NOMO-1 (cell line): ENCODE data around the gene FHL1.

Source experiments
- DNase-seq, 2 experiments: peaks; one replicate each; lab custom pipeline; 2025; ENCODE audit not compliant: unreplicated experiment in 2 of 2; lab: John Stamatoyannopoulos, UW

FHL1 gene

DNA sequence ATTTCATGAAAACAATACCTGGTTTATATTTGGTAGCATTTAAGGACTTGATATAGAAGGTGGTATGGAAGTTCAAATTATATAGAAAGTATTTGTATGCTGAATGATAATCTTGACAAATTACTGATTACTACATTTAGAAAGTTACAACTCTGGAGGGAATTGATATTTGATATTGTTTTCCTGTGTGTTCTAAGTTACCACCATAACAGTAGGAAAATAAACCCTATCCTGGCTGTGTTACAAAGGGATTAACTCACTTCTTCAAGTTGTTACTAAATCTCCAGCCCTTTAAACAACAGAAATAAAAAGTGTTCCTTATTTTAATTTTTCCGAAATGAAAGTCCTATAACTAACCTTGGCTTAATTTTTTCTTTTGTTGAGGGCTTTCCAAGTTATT lies 36.6 kb downstream of the FHL1 start:
- no peak for DNase-seq

DNA sequence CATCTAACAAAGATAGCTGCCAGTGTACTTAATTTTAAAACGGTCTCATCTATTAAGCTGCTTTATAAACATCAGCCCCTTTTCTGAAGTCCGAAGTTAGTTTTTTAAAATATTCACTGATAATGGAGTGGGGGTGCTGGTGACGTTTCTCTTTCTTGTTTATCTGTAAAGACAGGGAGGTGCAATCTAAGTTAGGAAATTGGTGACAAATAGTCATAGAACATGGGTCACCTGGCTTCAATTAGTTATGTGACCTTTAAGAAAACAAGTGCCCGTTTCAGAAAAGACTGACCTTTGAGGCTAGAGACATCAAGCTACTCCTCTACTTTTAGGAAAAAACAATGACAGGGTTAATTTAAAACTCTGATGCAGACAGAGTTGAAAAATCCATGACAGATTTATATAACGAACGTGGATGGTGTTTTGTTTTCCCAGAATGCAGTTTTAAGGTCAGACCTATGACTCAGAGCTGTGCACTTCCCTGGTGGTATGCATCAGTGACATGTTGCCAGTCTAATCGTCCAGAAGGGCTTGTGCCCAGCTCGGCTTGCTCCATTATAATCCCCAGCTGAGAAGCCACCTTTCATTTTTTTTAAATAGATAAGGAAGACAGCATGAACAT lies 38.2 kb downstream of the FHL1 start:
- DNase-seq, result no peak

DNA sequence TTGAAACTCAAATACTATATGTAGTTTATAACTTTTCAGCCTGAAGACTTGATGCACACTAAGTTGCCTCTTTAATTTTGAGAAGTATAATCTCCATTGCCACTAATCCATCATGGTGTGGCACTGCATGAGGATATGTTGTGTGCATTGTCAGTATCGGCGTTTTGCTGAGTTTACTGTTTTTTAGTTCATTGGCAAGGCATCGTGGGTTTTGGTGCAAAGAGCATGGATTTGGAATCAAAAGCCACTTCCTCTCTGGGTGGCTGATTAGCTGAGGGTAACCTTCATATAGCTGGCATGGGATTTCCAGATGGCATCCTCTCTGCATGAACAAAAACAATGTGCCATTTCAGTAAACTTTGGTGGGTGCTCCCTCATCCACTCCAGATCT lies 38.7 kb downstream of the FHL1 start:
- DNase-seq, result no peak

DNA sequence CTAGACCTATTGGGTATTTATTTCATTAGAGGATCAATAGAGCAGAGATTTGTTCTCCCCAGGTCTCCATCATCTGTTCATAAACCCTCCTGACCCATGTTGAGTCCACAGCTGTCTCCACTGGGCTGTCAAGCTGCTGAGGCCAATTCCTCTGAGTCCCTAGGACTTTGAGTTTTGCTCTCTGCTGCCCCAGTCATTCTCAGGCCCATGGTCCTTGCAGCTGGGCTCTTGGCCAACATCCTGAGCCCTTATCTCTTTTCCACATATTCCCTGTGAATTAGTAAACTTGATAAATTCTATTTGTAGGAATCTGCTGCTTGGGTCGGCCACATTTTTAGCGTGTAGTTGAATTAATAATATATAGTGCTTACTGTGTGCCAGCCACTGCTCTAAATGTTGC lies 41.9 kb downstream of the FHL1 start:
- no peak for DNase-seq

DNA sequence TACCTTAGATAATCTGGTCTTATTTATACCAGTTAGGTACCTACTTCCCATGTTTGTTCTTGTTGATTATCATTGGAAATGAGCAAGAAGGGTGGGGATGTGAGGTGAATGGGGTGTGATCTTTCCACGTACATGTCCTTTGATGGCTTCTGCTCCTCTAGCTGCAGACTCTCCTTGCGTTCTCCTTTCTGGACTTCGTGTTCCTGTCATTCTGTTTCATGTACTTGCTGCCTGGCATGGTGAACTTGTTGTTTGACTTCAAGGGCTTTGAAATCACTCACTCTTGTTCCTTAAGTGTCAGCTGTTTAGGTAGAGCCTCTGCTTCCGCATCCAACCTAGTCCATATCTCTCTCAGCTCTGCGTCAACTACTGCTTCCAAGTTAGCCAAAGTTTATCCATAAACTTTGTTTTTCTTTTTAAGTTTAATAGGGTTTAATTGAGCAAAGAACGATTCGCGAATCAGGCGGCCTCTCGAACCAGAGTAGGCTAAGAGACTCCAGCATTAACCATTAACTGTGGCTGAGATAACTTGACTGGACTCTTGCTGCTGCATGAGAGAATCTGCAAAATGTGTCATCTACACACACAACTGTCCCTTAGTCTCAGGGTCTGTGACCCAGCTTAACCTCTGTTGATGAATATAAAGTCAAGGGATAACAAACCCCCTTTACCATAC lies 42.8 kb downstream of the FHL1 start:
- DNase-seq, result no peak

DNA sequence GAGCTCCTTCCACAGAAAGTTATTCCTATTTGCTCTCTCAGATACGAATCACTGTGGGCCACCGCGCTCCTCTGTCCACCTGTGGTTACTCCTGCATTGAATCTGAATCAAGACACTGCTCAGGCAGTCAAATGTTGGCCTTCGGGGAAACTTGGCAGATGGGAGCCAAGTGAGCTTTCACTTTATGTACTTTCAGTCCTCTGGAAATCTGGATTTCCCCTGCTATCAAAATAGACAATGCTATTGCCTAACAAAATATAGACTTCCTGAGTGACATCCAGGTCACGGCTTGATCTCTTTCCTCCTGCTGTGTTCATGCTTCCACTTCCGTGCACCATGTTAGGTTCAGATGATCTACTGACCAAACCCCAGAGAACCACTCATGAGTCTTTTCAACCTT lies 43.8 kb downstream of the FHL1 start:
- DNase-seq, result no peak

DNA sequence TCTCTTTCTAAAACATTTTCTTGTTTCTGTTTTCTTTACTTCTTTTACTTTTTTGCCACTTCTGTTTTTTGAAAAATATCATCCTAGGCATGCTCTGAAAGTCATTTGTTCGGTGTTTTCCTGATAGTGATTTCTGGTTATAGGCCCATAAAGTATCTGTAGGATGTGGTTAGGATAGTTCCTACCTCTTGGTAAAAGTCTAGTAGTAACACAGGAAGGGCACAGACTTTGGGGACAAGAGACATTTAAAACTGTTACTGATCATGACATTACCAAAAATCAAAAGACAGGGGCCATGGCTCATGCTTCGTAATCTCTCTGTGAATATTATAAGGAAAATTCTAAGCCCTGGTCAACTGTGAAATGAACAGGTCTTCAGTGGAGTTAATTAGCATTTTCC lies 44.8 kb downstream of the FHL1 start:
- DNase-seq, result no peak

DNA sequence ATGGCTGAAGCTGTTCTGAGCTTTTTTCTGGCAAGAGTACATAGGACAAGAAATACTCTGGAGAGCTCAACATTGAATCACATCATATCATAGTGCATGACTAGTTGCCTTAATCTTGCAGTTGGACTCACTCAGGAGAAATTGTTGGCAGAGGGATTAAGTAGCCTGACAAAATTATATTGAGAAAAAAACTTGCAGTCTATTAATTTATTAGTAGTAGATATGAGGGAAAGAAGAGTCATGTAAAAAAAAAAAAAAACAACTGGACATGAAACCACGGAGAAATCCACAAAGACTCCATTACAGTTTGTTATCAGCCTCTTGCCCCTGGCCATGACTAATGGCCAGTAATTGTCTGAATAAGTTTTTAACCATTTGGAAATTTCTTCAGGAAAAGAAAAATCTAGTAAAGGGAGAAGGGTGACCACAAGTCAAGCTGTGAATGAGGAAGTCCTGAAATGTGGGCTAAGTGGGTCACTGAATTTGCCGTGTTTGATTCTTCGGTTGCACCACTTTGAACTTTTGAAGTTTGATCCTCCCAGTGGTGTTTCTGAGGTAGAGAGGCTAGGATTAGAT lies 45.6 kb downstream of the FHL1 start:
- DNase-seq, result peak in 1 of 2 experiments; percentile 23

DNA sequence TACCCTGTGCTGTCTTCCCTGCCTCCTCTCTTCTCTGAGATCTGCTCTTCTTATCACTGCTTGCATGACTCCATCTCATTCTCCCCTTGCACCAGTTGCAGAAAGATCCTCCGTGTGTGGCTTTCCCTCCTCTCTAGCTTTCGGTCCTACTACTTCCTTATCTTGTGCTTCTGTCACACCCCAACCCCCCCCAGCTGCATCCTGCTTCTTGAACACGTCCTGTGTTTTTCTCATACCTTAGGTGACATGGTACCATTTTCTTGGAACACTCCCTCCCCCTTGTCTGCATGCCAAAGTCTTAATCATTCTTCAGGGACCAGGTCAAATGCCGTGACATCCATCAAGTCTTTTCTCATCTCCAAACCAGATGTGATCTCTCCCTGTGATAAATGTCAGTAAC lies 46.4 kb downstream of the FHL1 start:
- peak in 1 of 2 experiments; percentile 25 for DNase-seq

DNA sequence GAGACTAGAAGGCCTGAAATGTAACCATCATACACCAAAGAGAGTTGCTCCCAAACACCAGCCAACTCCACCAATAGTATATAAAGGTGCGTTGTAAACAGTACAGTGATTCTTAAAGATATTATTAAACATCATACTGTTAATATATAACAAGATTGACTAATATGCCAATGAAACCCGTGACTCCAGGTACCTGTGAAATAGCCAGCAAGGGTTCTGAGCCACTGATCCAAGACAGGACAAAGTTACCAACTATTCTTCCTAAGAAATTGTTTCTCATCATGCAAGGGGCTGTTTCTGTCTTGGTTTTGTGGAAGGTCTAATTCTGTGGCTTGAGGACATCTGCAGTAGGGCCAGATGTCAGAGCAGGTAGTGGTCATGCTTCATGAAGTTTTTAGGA lies 47.2 kb downstream of the FHL1 start:
- no peak for DNase-seq

DNA sequence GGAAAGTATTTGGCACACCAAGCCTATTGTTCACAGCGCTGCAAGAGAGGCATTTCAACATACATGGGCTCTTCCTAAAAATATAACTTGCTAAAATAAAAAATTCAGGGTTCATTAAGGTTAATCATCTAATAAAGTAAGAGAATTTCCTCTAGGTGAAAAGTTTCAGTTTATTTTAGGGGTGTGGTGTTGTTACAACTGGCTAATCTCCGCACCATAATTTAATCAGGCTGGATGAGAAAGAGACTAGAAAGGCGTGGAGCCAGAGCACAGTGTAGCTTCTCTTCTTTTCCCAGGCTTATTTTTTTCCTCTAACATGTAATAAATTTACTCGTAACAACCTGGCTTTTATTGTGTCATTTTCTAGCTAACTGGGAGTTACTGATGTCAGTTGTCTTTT lies 47.9 kb downstream of the FHL1 start:
- no peak for DNase-seq

DNA sequence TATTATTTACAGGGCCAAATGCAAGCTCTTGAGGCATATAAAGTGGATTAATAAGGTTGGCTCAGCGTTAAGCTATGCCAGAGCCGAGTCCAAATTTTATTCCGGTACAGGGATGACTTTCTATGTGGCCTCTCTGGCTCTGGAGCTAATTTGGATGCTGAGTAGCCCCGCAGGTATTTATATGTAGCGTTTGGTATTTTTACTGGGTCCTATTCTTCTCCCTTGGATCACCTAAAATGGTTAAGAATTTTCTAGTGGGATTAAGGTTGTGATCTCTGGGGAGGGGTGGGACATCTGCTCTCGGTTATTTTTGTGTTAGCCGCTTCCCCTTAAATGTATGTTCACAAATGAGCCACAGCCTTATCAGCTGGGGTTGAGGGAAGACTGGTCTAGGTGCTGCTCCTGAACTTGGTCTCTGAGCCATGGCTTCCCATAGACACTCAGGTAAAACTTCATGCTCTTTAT lies 49.4 kb downstream of the FHL1 start:
- DNase-seq, result no peak

DNA sequence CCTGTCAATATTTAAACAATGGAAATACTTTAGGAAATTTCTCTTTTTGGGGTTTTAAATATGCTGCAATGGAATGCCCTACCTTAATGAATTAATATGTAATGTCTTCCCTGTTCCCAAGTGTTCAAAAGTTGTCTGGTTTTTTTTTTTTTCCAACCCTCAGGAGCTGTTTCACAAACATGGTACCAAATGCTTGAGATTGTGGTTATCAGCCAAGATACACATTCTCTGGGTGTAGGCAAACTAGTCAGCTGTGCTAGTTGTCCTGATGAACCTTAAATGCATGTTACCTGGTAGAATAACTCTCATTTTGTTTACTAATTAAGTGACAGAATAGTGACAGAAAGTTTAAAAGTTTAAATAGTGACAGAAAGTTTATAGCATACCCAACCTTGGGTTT lies 50.7 kb downstream of the FHL1 start:
- no peak for DNase-seq

DNA sequence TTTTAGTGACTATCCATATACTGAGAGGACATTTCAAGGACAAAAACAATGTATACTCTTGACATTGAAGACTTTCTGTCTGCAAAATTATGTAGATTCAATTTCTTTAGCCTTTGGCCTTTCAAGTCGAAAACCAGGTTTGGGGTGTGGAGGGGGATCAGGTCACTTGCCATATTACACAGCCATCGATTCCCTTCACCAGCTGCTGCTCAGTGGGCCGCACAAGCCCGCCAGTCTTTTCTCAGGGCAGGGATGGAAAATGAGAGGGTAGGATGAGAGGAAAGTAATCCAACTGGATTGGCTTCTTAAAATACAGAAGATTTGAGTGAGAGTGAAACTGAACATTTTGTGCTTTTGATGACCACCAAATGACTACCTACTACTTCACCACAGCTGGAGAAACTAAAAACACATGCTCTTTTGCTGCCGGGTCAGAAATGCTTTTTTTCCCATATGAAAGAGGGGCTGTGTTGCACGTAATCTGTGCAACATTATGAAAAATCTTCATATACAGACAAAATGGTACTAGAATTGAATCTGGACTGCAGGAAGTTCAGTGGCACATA lies 51.4 kb downstream of the FHL1 start:
- no peak for DNase-seq

DNA sequence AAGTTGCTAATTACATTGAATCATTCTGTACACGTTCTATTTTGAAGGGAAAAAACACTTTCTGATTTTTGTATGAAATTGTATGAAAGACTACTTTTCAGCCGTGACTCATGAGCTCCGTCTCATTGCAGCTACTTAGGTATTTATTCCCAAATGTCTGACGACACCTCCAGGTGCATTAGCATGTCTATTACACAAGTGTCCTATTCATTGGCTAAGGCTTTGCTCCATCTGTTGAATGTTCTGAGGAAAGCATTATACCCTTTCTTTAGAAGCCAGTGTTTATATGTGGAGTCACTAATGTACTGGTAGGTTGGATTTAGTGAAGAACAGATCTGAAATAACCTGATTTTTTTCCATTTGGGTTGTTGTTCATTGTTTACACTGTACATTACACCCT lies 52.0 kb downstream of the FHL1 start:
- DNase-seq, result no peak

DNA sequence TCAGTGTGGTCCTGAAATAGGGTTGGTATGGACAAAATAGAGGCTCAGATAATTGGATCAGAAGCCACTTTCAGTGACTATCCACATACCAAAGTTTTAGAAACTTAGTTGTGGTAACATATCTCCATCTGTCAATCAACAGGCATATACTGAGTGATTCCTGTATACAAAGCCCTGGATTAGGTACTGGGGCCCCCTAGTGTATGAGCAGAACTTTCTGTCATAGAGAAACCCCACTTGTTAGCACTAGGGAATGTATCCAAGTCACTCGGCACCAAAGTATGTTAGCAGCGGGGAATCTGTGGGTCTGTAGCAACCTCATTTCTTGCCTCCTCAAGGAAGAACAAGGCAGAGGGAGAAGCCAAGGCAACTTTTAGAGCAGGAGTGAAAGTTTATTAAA lies 53.1 kb downstream of the FHL1 start:
- DNase-seq, result no peak

DNA sequence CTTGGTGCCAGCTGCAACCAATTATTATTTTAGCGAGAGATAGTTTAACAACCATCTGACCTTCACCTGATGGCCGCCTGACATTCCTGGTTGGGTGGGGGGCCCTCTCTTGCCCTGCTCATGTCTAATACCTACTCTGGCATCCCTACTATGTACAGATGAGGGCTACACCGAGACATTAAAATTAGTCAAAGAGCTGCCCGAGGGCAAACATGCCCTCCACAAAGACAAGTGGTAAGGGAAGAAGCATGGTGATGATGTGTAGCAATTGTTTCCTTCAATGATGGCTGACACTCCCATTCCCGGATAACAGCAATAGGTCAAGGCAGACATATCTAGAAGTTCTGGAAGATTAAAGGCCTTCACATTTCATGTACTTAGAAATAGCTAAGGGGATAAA lies 54.3 kb downstream of the FHL1 start:
- no peak for DNase-seq

DNA sequence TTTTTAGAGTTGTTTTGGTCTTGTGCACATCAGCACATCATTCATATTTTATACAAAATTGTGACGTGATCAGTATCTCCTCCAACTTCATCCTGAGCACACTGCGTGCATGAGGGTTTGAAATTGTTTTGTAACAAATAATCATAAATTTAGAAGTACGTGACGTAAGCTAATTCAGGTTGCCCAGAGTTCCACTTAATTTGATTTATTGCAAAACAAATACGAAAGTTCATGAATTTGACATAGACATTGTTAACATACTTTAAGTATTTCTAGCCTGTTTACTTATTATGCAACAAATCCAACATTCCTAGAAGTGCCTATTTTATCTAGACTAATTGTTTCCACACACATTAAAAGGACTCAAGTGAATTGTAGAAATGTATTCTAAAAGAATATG lies 55.6 kb downstream of the FHL1 start:
- DNase-seq, result no peak

DNA sequence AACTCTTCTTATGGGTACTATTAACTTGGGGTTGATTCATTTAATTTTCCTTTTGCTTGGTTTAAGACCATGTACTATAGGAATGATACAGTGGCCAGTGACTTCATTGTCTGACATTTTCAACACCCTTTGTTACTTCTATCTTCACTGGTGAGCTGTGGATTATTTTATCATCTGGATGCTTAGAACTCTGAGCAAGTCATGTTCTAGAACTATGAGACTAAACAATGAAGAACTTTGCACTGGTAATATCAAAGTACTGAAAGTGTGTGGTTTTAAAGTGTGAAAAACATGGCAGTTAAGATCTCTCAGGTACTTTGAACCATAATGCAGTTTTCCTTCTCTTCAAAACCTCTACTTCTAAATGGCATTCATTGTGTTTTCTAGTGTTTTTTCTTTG lies 56.1 kb downstream of the FHL1 start:
- DNase-seq, result no peak

DNA sequence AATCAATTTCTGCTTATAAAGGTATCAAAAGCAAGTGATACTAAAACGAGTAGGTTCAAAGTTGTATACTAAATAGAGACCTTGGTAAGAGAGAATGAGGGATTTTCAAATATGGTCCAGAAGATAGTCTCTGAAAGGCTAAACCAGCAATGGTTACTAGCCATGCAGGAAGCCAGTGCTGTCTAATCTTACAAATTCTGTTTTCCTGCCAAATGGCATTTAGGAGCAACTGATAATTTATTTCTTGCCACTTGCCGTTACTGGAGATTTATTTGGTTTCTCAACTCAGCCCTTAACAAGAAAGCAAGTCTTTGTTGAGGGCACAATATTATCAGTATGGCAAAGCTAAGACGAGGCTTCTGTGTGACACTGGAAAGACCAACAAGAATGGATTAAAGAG lies 56.6 kb downstream of the FHL1 start:
- DNase-seq, result no peak

DNA sequence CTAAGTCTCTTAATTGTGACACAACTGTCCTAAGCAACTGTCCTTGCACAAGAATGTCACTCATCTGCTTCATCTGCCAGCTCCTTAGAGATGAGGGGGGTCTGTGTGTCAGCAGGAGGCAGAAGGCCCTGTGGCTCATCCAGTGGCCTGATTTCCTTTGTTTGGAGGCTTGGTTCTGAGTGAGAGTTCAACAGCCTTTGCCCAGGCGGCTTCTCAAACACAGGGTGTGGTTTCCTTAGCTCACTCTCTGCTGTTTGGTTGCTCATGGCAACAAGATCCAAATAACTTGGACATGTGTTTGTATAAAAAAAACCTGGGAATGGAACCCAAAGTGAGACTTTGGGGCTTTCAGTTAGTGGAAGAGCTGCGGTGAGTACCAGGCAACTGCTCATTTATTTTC lies 57.2 kb downstream of the FHL1 start:
- DNase-seq, result no peak

DNA sequence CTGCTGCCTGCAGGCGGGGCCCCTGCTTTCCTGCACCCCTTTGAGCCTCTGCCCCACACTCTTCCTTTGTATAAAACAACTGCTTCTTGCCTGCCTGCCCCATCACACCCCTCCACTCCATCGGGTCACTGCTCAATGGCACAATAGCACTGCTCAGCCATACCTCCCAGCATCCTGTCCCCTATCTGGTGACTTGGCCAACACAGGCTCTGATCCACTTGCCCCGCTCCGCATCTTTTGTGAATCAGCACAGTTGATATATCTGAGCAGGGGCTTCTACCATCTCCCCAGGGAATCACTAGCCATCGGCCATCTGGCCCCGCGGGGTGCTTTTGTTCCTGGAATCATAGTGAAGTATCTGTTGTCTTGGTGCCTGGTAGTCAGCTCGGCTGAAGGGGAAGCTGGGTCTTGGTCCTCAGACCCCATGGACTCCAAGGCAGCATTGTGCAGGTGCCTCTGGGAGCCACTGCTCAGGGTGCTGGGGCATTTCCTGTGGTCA lies 58.6 kb downstream of the FHL1 start:
- DNase-seq, result no peak
